Frontal cortex (tissue), 4 donors: Measurements from ENCODE around the gene FBRSL1. TPM values are rescaled to one million over a fixed set of nuclear protein-coding genes. Genes with fewer than 3 reads are reported as not detected.
"Not testable (repeated sequence)": the region's sequence is repeated elsewhere in the genome, so short reads cannot be mapped to it uniquely, and the experiment has no call there.

Experiments used
- DNase-seq, 2 donors: peaks; one replicate each; pipeline ENCODE4 v3.0.0; 2012; ENCODE audit warnings: low spot score in 2 of 2
- FAIRE-seq: peaks from 2 replicates; lab custom pipeline; 2012; peaks lifted over from hg19 to GRCh38; lab: Jason Lieb, UNC
- total RNA-seq: library from RNA; depleted of rRNA; stranded (reverse); fragments of >200 nt; gene quantifications from one replicate; pipeline ENCODE4 v1.2.3, GENCODE V29; 2014
- donor health status: control.
- donor health status: control.
- donor health status: control.

Gene FBRSL1
- total RNA-seq, 1 donor from 2014 or later, result 4.1 TPM

- no peak for FAIRE-seq
- DNase-seq, result no peak
Measured at GRCh38 chr12:132467511-132467910, 22.4 kb upstream of the FBRSL1 start.

GRCh38 chr12:132469423-132469822, 20.5 kb upstream of the FBRSL1 start:
- DNase-seq, result no peak
- no peak for FAIRE-seq

GRCh38 chr12:132470397-132470796, 19.6 kb upstream of the FBRSL1 start:
- FAIRE-seq (no peak), DNase-seq (no peak)

- DNase-seq (no peak), FAIRE-seq (no peak)
Measured at GRCh38 chr12:132471011-132471857, 18.7 kb upstream of the FBRSL1 start.

GRCh38 chr12:132471858-132472255, 18.1 kb upstream of the FBRSL1 start:
- DNase-seq (no peak), FAIRE-seq (no peak)

- DNase-seq (no peak), FAIRE-seq (no peak)
Measured at GRCh38 chr12:132472386-132472785, 17.6 kb upstream of the FBRSL1 start.

GRCh38 chr12:132474237-132474741, 15.7 kb upstream of the FBRSL1 start:
- no peak for DNase-seq
- FAIRE-seq, result no peak

- DNase-seq, FAIRE-seq: not testable (repeated sequence)
Measured at GRCh38 chr12:132474799-132475303, 15.1 kb upstream of the FBRSL1 start.

- FAIRE-seq, result no peak
Measured at GRCh38 chr12:132475304-132476037, 14.5 kb upstream of the FBRSL1 start.

GRCh38 chr12:132476038-132476414, 13.9 kb upstream of the FBRSL1 start:
- DNase-seq, result no peak
- FAIRE-seq, result no peak

More at GRCh38 chr12:132475304-132476037, 14.5 kb upstream of the FBRSL1 start:
- no peak for DNase-seq

- DNase-seq, result no peak
- no peak for FAIRE-seq
Measured at GRCh38 chr12:132476421-132476820, 13.5 kb upstream of the FBRSL1 start.

GRCh38 chr12:132477017-132477702, 12.8 kb upstream of the FBRSL1 start:
- FAIRE-seq (no peak), DNase-seq (no peak)

- no peak for FAIRE-seq
- DNase-seq, result no peak
Measured at GRCh38 chr12:132477703-132478432, 12.1 kb upstream of the FBRSL1 start.

GRCh38 chr12:132478433-132478803, 11.5 kb upstream of the FBRSL1 start:
- DNase-seq (no peak), FAIRE-seq (no peak)

- DNase-seq (no peak), FAIRE-seq (no peak)
Measured at GRCh38 chr12:132478845-132479244, 11.1 kb upstream of the FBRSL1 start.

- FAIRE-seq (no peak), DNase-seq (no peak)
Measured at GRCh38 chr12:132479291-132479690, 10.7 kb upstream of the FBRSL1 start.

GRCh38 chr12:132479938-132480622, 9.9 kb upstream of the FBRSL1 start:
- DNase-seq (no peak), FAIRE-seq (no peak)

- FAIRE-seq, result no peak
- no peak for DNase-seq
Measured at GRCh38 chr12:132480623-132481132, 9.3 kb upstream of the FBRSL1 start.

- FAIRE-seq, result no peak
- no peak for DNase-seq
Measured at GRCh38 chr12:132481345-132481744, 8.6 kb upstream of the FBRSL1 start.
